Thyroid gland (tissue), 4 donors: ENCODE measurements around the gene ZNF493.

Source experiments
- POLR2A ChIP-seq, 2 donors: fragments of 450-650 bp; IDR thresholded peaks; one replicate each; pipeline ENCODE4 v1.6.1; 2017; ENCODE audit warnings: antibody characterized with exemption in 2 of 2, mild to moderate bottlenecking in 2 of 2, moderate library complexity in 1 of 2
- TF ChIP-seq, protein P1 (sequence below), 6 experiments: fragments of 200-600 bp in 3 of 6; fragments of 450-650 bp in 3 of 6; sonication (generic) in 3 of 6; IDR thresholded peaks; one replicate each; pipeline ENCODE4 v1.5.1; 2016 to 2019; ENCODE audit warnings: antibody characterized with exemption in 6 of 6, mild to moderate bottlenecking in 2 of 6, inconsistent platforms in 1 of 6, moderate library complexity in 1 of 6

DNA sequence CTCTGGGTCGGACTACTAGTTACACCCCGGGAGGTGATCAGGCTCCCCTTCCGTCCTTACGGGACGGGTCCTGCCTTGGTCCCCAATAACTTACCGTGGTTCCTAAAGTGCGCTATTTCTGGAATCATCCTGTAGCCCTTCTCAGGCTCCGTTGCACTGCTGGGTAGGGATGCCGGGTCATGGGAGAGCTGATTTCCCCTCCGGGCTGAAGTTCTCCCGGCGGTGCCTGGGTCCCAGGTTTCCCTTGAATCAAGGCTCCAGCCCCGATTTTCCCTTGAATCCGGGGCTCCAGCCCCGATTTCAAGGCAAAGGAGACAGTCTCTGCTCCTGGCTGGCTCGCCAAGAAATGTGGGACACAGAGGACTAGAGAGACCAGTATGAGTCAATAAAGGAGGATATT lies 43.4 kb downstream of the ZNF493 start:
- TF ChIP-seq, protein P1, sequence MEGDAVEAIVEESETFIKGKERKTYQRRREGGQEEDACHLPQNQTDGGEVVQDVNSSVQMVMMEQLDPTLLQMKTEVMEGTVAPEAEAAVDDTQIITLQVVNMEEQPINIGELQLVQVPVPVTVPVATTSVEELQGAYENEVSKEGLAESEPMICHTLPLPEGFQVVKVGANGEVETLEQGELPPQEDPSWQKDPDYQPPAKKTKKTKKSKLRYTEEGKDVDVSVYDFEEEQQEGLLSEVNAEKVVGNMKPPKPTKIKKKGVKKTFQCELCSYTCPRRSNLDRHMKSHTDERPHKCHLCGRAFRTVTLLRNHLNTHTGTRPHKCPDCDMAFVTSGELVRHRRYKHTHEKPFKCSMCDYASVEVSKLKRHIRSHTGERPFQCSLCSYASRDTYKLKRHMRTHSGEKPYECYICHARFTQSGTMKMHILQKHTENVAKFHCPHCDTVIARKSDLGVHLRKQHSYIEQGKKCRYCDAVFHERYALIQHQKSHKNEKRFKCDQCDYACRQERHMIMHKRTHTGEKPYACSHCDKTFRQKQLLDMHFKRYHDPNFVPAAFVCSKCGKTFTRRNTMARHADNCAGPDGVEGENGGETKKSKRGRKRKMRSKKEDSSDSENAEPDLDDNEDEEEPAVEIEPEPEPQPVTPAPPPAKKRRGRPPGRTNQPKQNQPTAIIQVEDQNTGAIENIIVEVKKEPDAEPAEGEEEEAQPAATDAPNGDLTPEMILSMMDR (IDR thresholded peaks at IDR 0.05): no peak
- TF ChIP-seq POLR2A (IDR thresholded peaks at IDR 0.05): no peak
